Motor neuron (in vitro differentiated cells): ENCODE data around the gene ETFA. TPM values are rescaled to one million over a fixed set of nuclear protein-coding genes. Genes with fewer than 3 reads are reported as not detected.
A peak's percentile ranks its signal among the peaks of the same experiment; 100 is the strongest.

ENCODE experiments used
- ATAC-seq, 8 experiments: fragments of 200-7000 bp; cut with Tn5 transposase; replicated peaks in 6 of 8; 2 replicates each; pipeline ENCODE4 v1.8.0; 2021; ENCODE audit warnings: mild to moderate bottlenecking in 8 of 8, moderate library complexity in 8 of 8
- H3K27ac ChIP-seq, 2 donors: fragments of 250-450 bp; sonication (Bioruptor Pico); 2 replicates each; pipeline ENCODE4 v1.9.0; 2021; ENCODE audit warnings: antibody characterized with exemption in 2 of 2, mild to moderate bottlenecking in 2 of 2, moderate library complexity in 1 of 2
- H3K4me1 ChIP-seq, 2 donors: fragments of 250-450 bp; sonication (Bioruptor Pico); replicated peaks in 1 of 2; 2 replicates each; pipeline ENCODE4 v1.6.1; 2021; ENCODE audit warnings: antibody characterized with exemption in 2 of 2, mild to moderate bottlenecking in 2 of 2, moderate library complexity in 1 of 2
- H3K4me3 ChIP-seq, 5 donors: fragments of 250-450 bp; sonication (Bioruptor Pico); 2 replicates each; pipeline ENCODE4 v1.9.0; 2021; ENCODE audit warnings: antibody characterized with exemption in 5 of 5, mild to moderate bottlenecking in 5 of 5, moderate library complexity in 4 of 5
- WGBS, 10 experiments: fragments of 450-650 bp; shearing (Covaris generic); methylation state at CpG; one replicate each; pipeline ENCODE4 v1.0.0; 2022; 5-methylcytosine and 5-hydroxymethylcytosine counted together
- in situ Hi-C, 9 experiments: fragments of 400-800 bp; cut with MboI; loops; one replicate each; pipeline ENCODE4 v1.15.0; 2021; ENCODE audit warnings: low sequenced_read_pairs in 9 of 9, low pct_unique_long_range_greater_than_20kb in 2 of 9; ENCODE audit not compliant: unreplicated experiment in 9 of 9
- total RNA-seq, 8 experiments: library from RNA; unstranded; fragments of 300-600 nt; gene quantifications; 2 replicates each; pipeline versions ENCODE4 v1.2.3 to v1.2.4, GENCODE V29; 2022

Gene ETFA
- total RNA-seq, 8 experiments from 2014 or later = 53.2 to 195 (median 77.1) TPM

GRCh38 chr15:76345880-76346668 lies 34.8 kb upstream of the ETFA start:
- ATAC-seq = peak; percentile 16 to 45 (median 27)
- WGBS, 10 experiments = 0 to 17% methylated on average over 1 to 5 of the region's 65 CpGs; no CpG with 5 or more reads in 8 of the 10 experiments
- Histone ChIP-seq H3K27ac (no peak overlapping the region), H3K4me1 (peaks cover 2 to 31% of the 10 kb centered on the region in 2 donors), H3K4me3 (peak overlapping the region in 3 of 5 donors; percentile 12 to 31 (median 14))
- in situ Hi-C loops = no loop called here

GRCh38 chr15:76345583-76345879 lies 34.3 kb upstream of the ETFA start:
- 6 to 60% (median 13%) methylated on average over 1 to 5 of the region's 7 CpGs; no CpG with 5 or more reads in 5 of the 10 experiments for WGBS, 10 experiments
- Histone ChIP-seq H3K4me3 (no peak overlapping the region), H3K27ac (no peak overlapping the region), H3K4me1 (peaks cover 2 to 33% of the 10 kb centered on the region in 2 donors)
- ATAC-seq = peak in 1 of 8 experiments; percentile 28
- in situ Hi-C loops = no loop called here

GRCh38 chr15:76344893-76345582 lies 33.8 kb upstream of the ETFA start:
- in situ Hi-C loops = no loop called here
- Histone ChIP-seq H3K4me3 (no peak overlapping the region), H3K4me1 (peaks cover 5 to 38% of the 10 kb centered on the region in 2 donors), H3K27ac (no peak overlapping the region)
- peak in 1 of 8 experiments; percentile 13 for ATAC-seq
- WGBS, 10 experiments = 0 to 63% (median 11%) methylated on average over 1 to 3 of the region's 3 CpGs

GRCh38 chr15:76343313-76343996 lies 32.2 kb upstream of the ETFA start:
- ATAC-seq = no peak
- in situ Hi-C loops = no loop called here
- peaks cover 9 to 45% of the 10 kb centered on the region in 2 donors for H3K4me1 ChIP-seq
- no peak overlapping the region for H3K4me3 ChIP-seq
- H3K27ac ChIP-seq = no peak overlapping the region
- 10 to 91% (median 33%) methylated on average over 1 to 14 of the region's 16 CpGs; no CpG with 5 or more reads in 1 of the 10 experiments for WGBS, 10 experiments

GRCh38 chr15:76342382-76343201 lies 31.3 kb upstream of the ETFA start:
- peak in 2 of 8 experiments; percentile 36 to 38 for ATAC-seq
- Histone ChIP-seq H3K27ac (no peak overlapping the region), H3K4me3 (peak overlapping the region in 2 of 5 donors; percentile 0 to 7), H3K4me1 (peaks cover 17 to 51% of the 10 kb centered on the region in 2 donors)
- in situ Hi-C loops = no loop called here
- 5 to 86% (median 20%) methylated on average over 1 to 13 of the region's 87 CpGs; no CpG with 5 or more reads in 5 of the 10 experiments for WGBS, 10 experiments

- WGBS, 10 experiments = 0 to 80% (median 20%) methylated on average over 1 to 16 of the region's 20 CpGs; no CpG with 5 or more reads in 4 of the 10 experiments
- peaks cover 20 to 56% of the 10 kb centered on the region in 2 donors for H3K4me1 ChIP-seq
- ATAC-seq = peak in 1 of 8 experiments; percentile 3
- no peak overlapping the region for H3K27ac ChIP-seq
- H3K4me3 ChIP-seq = no peak overlapping the region
- in situ Hi-C loops = no loop called here
Measured at GRCh38 chr15:76342058-76342381, 30.8 kb upstream of the ETFA start.

GRCh38 chr15:76341366-76342057 lies 30.2 kb upstream of the ETFA start:
- Histone ChIP-seq H3K4me1 (peaks cover 20 to 51% of the 10 kb centered on the region in 2 donors), H3K27ac (no peak overlapping the region), H3K4me3 (no peak overlapping the region)
- in situ Hi-C loops = no loop called here
- peak in 3 of 8 experiments; percentile 14 to 36 (median 24) for ATAC-seq
- 0 to 23% (median 15%) methylated on average over 2 to 6 of the region's 42 CpGs; no CpG with 5 or more reads in 6 of the 10 experiments for WGBS, 10 experiments

GRCh38 chr15:76340803-76341365 lies 29.6 kb upstream of the ETFA start:
- peaks cover 20 to 44% of the 10 kb centered on the region in 2 donors for H3K4me1 ChIP-seq
- in situ Hi-C loops = no loop called here
- peak overlapping the region in 1 of 5 donors; percentile 81 for H3K4me3 ChIP-seq
- no peak overlapping the region for H3K27ac ChIP-seq
- ATAC-seq = no peak
- 0 to 20% (median 8%) methylated on average over 1 to 5 of the region's 35 CpGs; no CpG with 5 or more reads in 7 of the 10 experiments for WGBS, 10 experiments

- peak in 1 of 8 experiments; percentile 24 for ATAC-seq
- 0 to 9% (median 2%) methylated on average over 2 to 13 of the region's 53 CpGs; no CpG with 5 or more reads in 5 of the 10 experiments for WGBS, 10 experiments
- peaks cover 20 to 48% of the 10 kb centered on the region in 2 donors for H3K4me1 ChIP-seq
- H3K27ac ChIP-seq = no peak overlapping the region
- H3K4me3 ChIP-seq = peak overlapping the region in 2 of 5 donors; percentile 6 to 81
- in situ Hi-C loops = no loop called here
Measured at GRCh38 chr15:76340198-76340802, 29.0 kb upstream of the ETFA start.

- H3K4me1 ChIP-seq = peaks cover 20 to 50% of the 10 kb centered on the region in 2 donors
- in situ Hi-C loops = no loop called here
- ATAC-seq = peak in 1 of 8 experiments; percentile 10
Measured at GRCh38 chr15:76339305-76340197, 28.3 kb upstream of the ETFA start.

More at GRCh38 chr15:76339305-76340197, 28.3 kb upstream of the ETFA start:
- no peak overlapping the region for H3K27ac ChIP-seq
- 0 to 81% (median 29%) methylated on average over 1 to 14 of the region's 48 CpGs; no CpG with 5 or more reads in 2 of the 10 experiments for WGBS, 10 experiments
- H3K4me3 ChIP-seq = peak overlapping the region in 1 of 5 donors; percentile 81
